Keratinocyte (primary cell): ENCODE measurements around the gene SLC30A1. TPM values are rescaled to one million over a fixed set of nuclear protein-coding genes. Genes with fewer than 3 reads are reported as not detected.

Source experiments
- DNase-seq: peaks from one replicate; pipeline ENCODE4 v3.0.0-alpha.2; 2011; ENCODE audit warnings: low read depth, missing footprints, low spot score
- FAIRE-seq: peaks from 2 replicates; lab custom pipeline; 2011; peaks lifted over from hg19 to GRCh38; lab: Jason Lieb, UNC
- H2AFZ ChIP-seq: 2 replicates; pipeline ENCODE4 v1.6.0; 2012; ENCODE audit warnings: low read length, control low read depth, inconsistent platforms; ENCODE audit not compliant: control insufficient read depth
- H3K27ac ChIP-seq: 2 replicates; pipeline ENCODE4 v1.5.1; 2011; ENCODE audit warnings: low read length; ENCODE audit not compliant: control insufficient read depth, insufficient read depth
- H3K27me3 ChIP-seq: 3 replicates; pipeline ENCODE4 v1.6.0; 2011; ENCODE audit warnings: low read length; ENCODE audit not compliant: control insufficient read depth, insufficient read depth; ENCODE audit errors: extremely low read depth
- H3K36me3 ChIP-seq, 2 experiments: 2 replicates in 1 of 2; 3 replicates in 1 of 2; pipeline ENCODE4 v1.5.1; 2011; ENCODE audit warnings: low read length in 2 of 2, mild to moderate bottlenecking in 1 of 2; ENCODE audit not compliant: control insufficient read depth in 2 of 2, insufficient read depth in 2 of 2; ENCODE audit errors: extremely low read depth in 1 of 2
- H3K4me1 ChIP-seq: 3 replicates; pipeline ENCODE4 v1.5.1; 2011; ENCODE audit warnings: low read length; ENCODE audit not compliant: control insufficient read depth, insufficient read depth; ENCODE audit errors: extremely low read depth
- H3K4me2 ChIP-seq: 3 replicates; pipeline ENCODE4 v1.6.0; 2011; ENCODE audit warnings: low read depth, low read length; ENCODE audit not compliant: control insufficient read depth, insufficient read depth; ENCODE audit errors: extremely low read depth
- H3K4me3 ChIP-seq, 3 experiments: fragments of 200-600 bp in 1 of 3; sonication (generic) in 1 of 3; 2 replicates in 2 of 3; 3 replicates in 1 of 3; pipeline ENCODE4 v1.5.1; 2011 to 2016; ENCODE audit warnings: low read length in 3 of 3, mild to moderate bottlenecking in 3 of 3, control low read depth in 2 of 3, inconsistent platforms in 1 of 3, low read depth in 1 of 3, mixed read lengths in 1 of 3, mixed run types in 1 of 3, moderate library complexity in 1 of 3; ENCODE audit not compliant: control insufficient read depth in 2 of 3, insufficient read depth in 2 of 3; ENCODE audit errors: extremely low read depth in 1 of 3
- H3K79me2 ChIP-seq: 2 replicates; pipeline ENCODE4 v1.6.0; 2012; ENCODE audit warnings: low read length; ENCODE audit not compliant: control insufficient read depth, insufficient read depth
- H3K9ac ChIP-seq: 3 replicates; pipeline ENCODE4 v1.6.0; 2011; ENCODE audit warnings: low read length; ENCODE audit not compliant: control insufficient read depth, insufficient read depth; ENCODE audit errors: extremely low read depth
- H3K9me1 ChIP-seq: 3 replicates; pipeline ENCODE4 v1.6.0; 2011; ENCODE audit warnings: low read length; ENCODE audit not compliant: control insufficient read depth, insufficient read depth; ENCODE audit errors: extremely low read depth
- H3K9me3 ChIP-seq: 2 replicates; pipeline ENCODE4 v1.5.1; 2012; ENCODE audit warnings: low read depth, low read length; ENCODE audit not compliant: control insufficient read depth
- H4K20me1 ChIP-seq: 3 replicates; pipeline ENCODE4 v1.6.0; 2011; ENCODE audit warnings: low read length; ENCODE audit not compliant: control insufficient read depth, insufficient read depth; ENCODE audit errors: extremely low read depth
- CTCF ChIP-seq, 3 experiments: IDR thresholded peaks in 1 of 3; conservative IDR thresholded peaks in 1 of 3; optimal IDR thresholded peaks in 1 of 3; 2 replicates in 2 of 3; 3 replicates in 1 of 3; pipeline versions ENCODE3 to v1.5.1; 2011; ENCODE audit warnings: low read length in 3 of 3, mild to moderate bottlenecking in 3 of 3, moderate library complexity in 2 of 3, control low read depth in 1 of 3, inconsistent platforms in 1 of 3; ENCODE audit not compliant: insufficient read depth in 2 of 3; ENCODE audit errors: extremely low read depth in 1 of 3
- EZH2 ChIP-seq: IDR thresholded peaks from one replicate; pipeline ENCODE4 v1.6.1; 2012; ENCODE audit warnings: inconsistent platforms, mild to moderate bottlenecking, low read length, moderate library complexity
- dilution Hi-C: fragments of 300-500 bp; cut with MboI; formaldehyde crosslinking; loops from one replicate; pipeline ENCODE4 v1.7.0; 2020; ENCODE audit warnings: low sequenced_read_pairs; ENCODE audit not compliant: extremely low pct_ligation_motif_present
- polyA plus RNA-seq, 5 experiments: library from polyadenylated mRNA; depleted of rRNA in 3 of 5; stranded (reverse) in 3 of 5; stranded (forward) in 1 of 5; unstranded in 1 of 5; fragments of >200 nt; gene quantifications; 1 replicate in 1 of 5; 2 replicates in 3 of 5; 3 replicates in 1 of 5; pipeline versions ENCODE4 v1.2.1 to v1.2.3, GENCODE V29; 2011 to 2012; ENCODE audit warnings: missing spikeins in 2 of 5, low read depth in 1 of 5, low replicate concordance in 1 of 5

The SLC30A1 gene
- polyA plus RNA-seq, 1 donor (not counting 4 experiments of a cell fraction or from before 2014, with no cell fraction given): 17.2 TPM

DNA sequence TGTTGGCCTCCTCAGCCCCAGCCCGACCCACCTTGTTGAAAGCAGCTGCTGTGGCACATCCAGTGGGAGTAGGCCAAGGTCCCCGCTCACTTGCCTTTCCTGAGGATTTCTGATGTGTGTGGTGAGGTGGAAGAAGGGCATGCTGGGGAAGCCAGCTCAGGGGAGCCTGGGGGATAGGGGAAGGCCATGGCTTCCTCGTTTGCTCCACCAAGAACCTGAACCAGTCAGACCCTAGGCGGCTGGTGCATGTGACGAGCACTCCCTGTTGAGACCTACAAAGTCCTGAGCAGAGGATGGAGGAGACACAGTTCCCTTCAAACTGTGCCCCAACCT lies 38.0 kb upstream of the SLC30A1 start:
- Histone ChIP-seq H3K4me1 (peaks cover 13% of the 10 kb centered on the region), H3K9me1 (no peaks in the 10 kb centered on the region), H3K36me3 (no peaks in the 10 kb centered on the region), H4K20me1 (no peaks in the 10 kb centered on the region), H3K9ac (no peak overlapping the region), H3K27ac (no peak overlapping the region), H3K9me3 (no peaks in the 10 kb centered on the region), H3K4me3 (no peak overlapping the region), H3K4me2 (no peak overlapping the region), H3K27me3 (peaks cover 9% of the 10 kb centered on the region), H2AFZ (no peak overlapping the region), H3K79me2 (no peaks in the 10 kb centered on the region)
- no peak for DNase-seq
- TF ChIP-seq EZH2 (no peak), CTCF (optimal IDR thresholded peaks at IDR 0.05 in 1 of 3, IDR thresholded peaks at IDR 0.05 in 1 of 3, conservative IDR thresholded peaks at IDR 0.05 in 1 of 3; ENCODE audit: extremely low read depth in 1 of 3, insufficient read depth in 2 of 3, low read length in 3 of 3) (no peak)
- dilution Hi-C loops: no loop called here
- FAIRE-seq: no peak

DNA sequence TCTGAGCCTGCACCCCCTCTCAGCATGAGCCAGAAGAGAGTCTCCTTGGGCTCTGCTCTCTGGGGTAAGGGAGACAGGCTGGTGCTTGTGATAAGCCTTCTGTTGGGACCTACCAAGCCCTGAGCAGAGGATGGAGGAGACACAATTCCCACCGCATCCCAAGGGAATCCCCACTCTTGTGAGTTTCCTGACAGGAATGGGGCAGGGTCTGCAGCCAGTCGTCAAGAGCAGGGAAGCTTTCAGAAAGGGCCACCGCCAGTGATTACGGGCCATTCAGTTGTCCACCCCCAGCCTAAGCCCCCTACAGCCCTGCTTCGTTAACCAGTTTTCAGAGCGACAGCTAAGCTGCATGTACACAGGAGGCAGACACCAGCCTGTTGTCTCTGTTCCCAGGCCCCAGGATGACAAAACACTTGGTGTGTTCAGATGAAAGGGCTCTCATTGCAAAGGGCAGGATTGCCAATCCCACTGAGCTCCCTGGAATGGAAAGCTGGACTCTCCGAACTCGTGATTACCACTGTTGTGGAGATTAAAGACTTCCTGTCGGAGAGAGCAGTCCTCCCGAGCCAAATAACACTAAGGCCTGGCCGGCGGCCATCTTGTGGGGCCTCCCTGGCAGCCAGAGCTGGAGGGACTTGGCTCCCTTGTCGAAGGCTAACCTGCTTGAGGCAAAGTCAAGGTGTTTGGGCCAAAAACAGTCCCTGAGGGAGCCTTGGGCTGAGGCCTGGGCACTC lies 37.4 kb upstream of the SLC30A1 start:
- DNase-seq: no peak
- Histone ChIP-seq H3K36me3 (no peaks in the 10 kb centered on the region), H3K9me1 (no peaks in the 10 kb centered on the region), H2AFZ (no peak overlapping the region), H3K4me1 (peaks cover 13% of the 10 kb centered on the region), H3K4me2 (no peak overlapping the region), H3K27me3 (peaks cover 4% of the 10 kb centered on the region), H3K4me3 (no peak overlapping the region), H4K20me1 (no peaks in the 10 kb centered on the region), H3K79me2 (no peaks in the 10 kb centered on the region), H3K27ac (no peak overlapping the region), H3K9ac (no peak overlapping the region), H3K9me3 (no peaks in the 10 kb centered on the region)
- no peak for FAIRE-seq
- dilution Hi-C loops: no loop called here
- TF ChIP-seq CTCF (optimal IDR thresholded peaks at IDR 0.05 in 1 of 3, IDR thresholded peaks at IDR 0.05 in 1 of 3, conservative IDR thresholded peaks at IDR 0.05 in 1 of 3; ENCODE audit: extremely low read depth in 1 of 3, insufficient read depth in 2 of 3, low read length in 3 of 3): no peak
- TF ChIP-seq EZH2: no peak
